Lower leg skin (tissue), 4 donors: ENCODE results near the gene PCDHGA8. TPM values are rescaled to one million over a fixed set of nuclear protein-coding genes. Genes with fewer than 3 reads are reported as not detected.

ENCODE experiments used
- DNase-seq, 2 donors: peaks; one replicate each; pipeline ENCODE4 v3.0.0-alpha.2; 2019; ENCODE audit warnings: low spot score in 2 of 2
- H3K4me3 ChIP-seq: fragments of 200-600 bp; sonication (generic); 2 replicates; pipeline ENCODE4 v1.5.1; 2017; ENCODE audit warnings: mild to moderate bottlenecking, low read depth; ENCODE audit not compliant: poor library complexity, severe bottlenecking
- CTCF ChIP-seq, 3 donors: fragments of 450-650 bp; IDR thresholded peaks; one replicate each; pipeline ENCODE4 v1.5.1; 2016; ENCODE audit warnings: antibody characterized with exemption in 3 of 3, mild to moderate bottlenecking in 3 of 3, moderate library complexity in 2 of 3
- POLR2A ChIP-seq, 2 donors: fragments of 450-650 bp; IDR thresholded peaks; one replicate each; pipeline ENCODE4 v1.6.1; 2016 to 2017; ENCODE audit warnings: antibody characterized with exemption in 2 of 2, mild to moderate bottlenecking in 1 of 2, moderate library complexity in 1 of 2
- WGBS, 2 donors: methylation state at CpG; one replicate each; pipeline ENCODE4 v1.1.5; 2018; 5-methylcytosine and 5-hydroxymethylcytosine counted together
- intact Hi-C: fragments of 100-400 bp; cut with DNase I; formaldehyde crosslinking; loops from one replicate; pipeline ENCODE4 v1.15.0; 2023; ENCODE audit warnings: low total_unique reads
- total RNA-seq, 4 donors: library from RNA; depleted of rRNA; stranded (reverse); fragments of >200 nt; gene quantifications; one replicate each; pipeline ENCODE4 v1.1.0, GENCODE V29; 2016

The PCDHGA8 gene
- total RNA-seq, 4 donors from 2014 or later, result 0.97 to 2.2 (median 1.6) TPM

GRCh38 chr5:141356950-141357349 is 35.5 kb upstream of the PCDHGA8 start:
- intact Hi-C loops, result no loop called here
- WGBS, 2 donors, result 40 to 49% methylated on average over 11 to 15 of the region's 19 CpGs
- TF ChIP-seq POLR2A (IDR thresholded peaks at IDR 0.05) (no peak), CTCF (IDR thresholded peaks at IDR 0.05) (no peak)
- H3K4me3 ChIP-seq, result no peak overlapping the region
- no peak for DNase-seq

- TF ChIP-seq POLR2A (IDR thresholded peaks at IDR 0.05) (no peak), CTCF (IDR thresholded peaks at IDR 0.05) (no peak)
Observed at GRCh38 chr5:141359790-141360426, 32.5 kb upstream of the PCDHGA8 start, which contains the start of gene PCDHGB2. TSS of gene PCDHGB2 (plus strand) at chr5:141359994. CDS start at chr5:141360136, 142 bp downstream.

GRCh38 chr5:141360685-141361084 is 31.7 kb upstream of the PCDHGA8 start:
- 31 to 44% methylated on average over 15 of the region's 15 CpGs for WGBS, 2 donors
- TF ChIP-seq CTCF (IDR thresholded peaks at IDR 0.05), result no peak
- no peak for TF ChIP-seq POLR2A (IDR thresholded peaks at IDR 0.05)
- intact Hi-C loops, result no loop called here
- no peak overlapping the region for H3K4me3 ChIP-seq
- DNase-seq, result no peak

More at GRCh38 chr5:141359790-141360426, 32.5 kb upstream of the PCDHGA8 start, which contains the start of gene PCDHGB2:
- DNase-seq, result no peak
- H3K4me3 ChIP-seq, result no peak within 1 kb of the TSS
- intact Hi-C loops, result no loop called here
- WGBS, 2 donors, result 19 to 22% methylated on average over 24 of the region's 24 CpGs

GRCh38 chr5:141362719-141363118 is 29.7 kb upstream of the PCDHGA8 start:
- intact Hi-C loops, result no loop called here
- TF ChIP-seq CTCF (IDR thresholded peaks at IDR 0.05) (no peak), POLR2A (IDR thresholded peaks at IDR 0.05) (no peak)
- H3K4me3 ChIP-seq, result no peak overlapping the region
- no peak for DNase-seq

GRCh38 chr5:141363952-141364660 is 28.3 kb upstream of the PCDHGA8 start, which contains the start of gene PCDHGA5:
TSS of gene PCDHGA5 (plus strand) at chr5:141364162. CDS start at chr5:141364331, 169 bp downstream.
- DNase-seq, result peak in 1 of 2 donors; percentile 74
- intact Hi-C loops, result no loop called here
- no peak within 1 kb of the TSS for H3K4me3 ChIP-seq
- 14 to 17% methylated on average over 28 to 34 of the region's 34 CpGs for WGBS, 2 donors
- no peak for TF ChIP-seq POLR2A (IDR thresholded peaks at IDR 0.05)
- TF ChIP-seq CTCF (IDR thresholded peaks at IDR 0.05), result no peak
